ENCODE results near the gene PPP1R11. TPM values are rescaled to one million over a fixed set of nuclear protein-coding genes. Genes with fewer than 3 reads are reported as not detected.
"Not testable (repeated sequence)": the region's sequence is repeated elsewhere in the genome, so short reads cannot be mapped to it uniquely, and the experiment has no call there.

Gene PPP1R11
- total RNA-seq, 1 donor: 23.7 TPM

DNA sequence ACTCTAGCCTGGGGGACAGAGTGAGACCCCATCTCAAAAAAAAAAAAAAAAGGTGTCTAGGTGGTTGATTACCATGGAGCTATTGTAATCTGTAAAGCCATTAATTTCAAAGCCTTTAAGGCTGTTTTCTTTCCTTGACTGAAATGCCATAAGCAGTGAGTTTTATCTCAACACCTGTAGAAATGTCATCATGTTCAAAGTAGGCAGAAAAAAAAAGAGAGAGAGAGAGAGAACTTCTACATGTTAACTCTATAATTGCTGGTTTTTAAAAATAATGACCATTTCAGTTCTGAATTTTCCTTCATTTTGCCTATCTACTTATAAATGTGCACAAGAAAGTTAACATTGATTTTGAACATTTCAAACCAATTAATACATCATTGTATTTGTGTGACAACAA is 35.6 kb upstream of the PPP1R11 start:
- DNase-seq (ENCODE audit: low read depth): no peak
- no peak for TF ChIP-seq CTCF (IDR thresholded peaks at IDR 0.05; ENCODE audit: insufficient read depth, low read depth, low read length)
- no peak overlapping the region for H3K4me3 ChIP-seq (ENCODE audit: low read depth, low read length)

- not testable (repeated sequence) for H3K4me3 ChIP-seq (ENCODE audit: low read depth, low read length)
- DNase-seq (ENCODE audit: low read depth): peak; percentile 72
Measured at GRCh38 chr6:30033440-30033839, 33.6 kb upstream of the PPP1R11 start.

DNA sequence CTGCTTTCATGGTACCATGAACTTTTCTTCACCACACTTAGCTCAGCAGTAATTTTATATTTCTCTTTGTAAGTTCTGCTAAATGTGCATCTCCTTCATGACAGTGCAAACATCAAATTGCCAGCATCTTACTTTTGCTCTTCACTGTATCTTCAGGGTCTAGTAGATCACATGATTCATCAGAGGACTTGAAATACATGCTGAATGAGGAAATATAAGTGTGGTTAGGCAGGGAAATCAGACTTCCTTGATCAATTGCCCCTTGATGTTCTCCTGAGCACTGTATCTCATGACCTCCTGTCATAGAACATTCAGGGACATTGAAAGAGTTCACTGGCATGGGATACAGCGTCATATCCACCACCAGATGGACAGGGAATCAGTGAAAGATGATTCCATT is 31.2 kb upstream of the PPP1R11 start:
- TF ChIP-seq CTCF (IDR thresholded peaks at IDR 0.05; ENCODE audit: insufficient read depth, low read depth, low read length): no peak
- no peak for DNase-seq (ENCODE audit: low read depth)

DNA sequence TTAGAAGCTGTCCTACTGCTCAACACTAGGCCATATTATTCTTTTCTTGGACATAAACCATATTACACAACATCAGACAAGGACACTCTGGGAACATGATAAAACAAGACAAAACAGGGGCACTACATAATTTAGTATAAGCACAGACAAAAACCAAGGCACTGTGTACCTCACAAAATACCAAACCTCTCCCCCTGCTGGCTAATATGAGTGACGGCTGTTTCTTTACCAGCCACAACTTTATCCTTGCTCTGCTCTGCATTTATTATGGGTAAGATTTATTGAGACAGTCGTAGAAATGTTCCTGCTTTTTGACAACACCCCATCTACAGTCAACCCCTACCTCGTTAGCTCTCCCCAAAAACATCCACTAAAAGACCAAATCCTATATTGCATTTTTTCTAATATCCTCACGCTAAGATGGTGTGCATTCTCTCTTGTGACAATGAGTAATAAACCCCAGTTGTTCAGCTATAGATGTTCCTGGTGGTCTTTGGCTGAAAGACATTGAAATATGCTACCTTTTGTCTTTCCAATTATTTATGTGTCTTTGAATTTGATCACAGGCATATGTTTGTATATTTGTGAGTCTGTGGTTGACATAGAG is 29.7 kb upstream of the PPP1R11 start:
- peak; percentile 58 for TF ChIP-seq CTCF (IDR thresholded peaks at IDR 0.05; ENCODE audit: insufficient read depth, low read depth, low read length)
- DNase-seq (ENCODE audit: low read depth): peak; percentile 27
- no peak overlapping the region for H3K4me3 ChIP-seq (ENCODE audit: low read depth, low read length)

More for the DNA sequence above, 31.2 kb upstream of the PPP1R11 start:
- H3K4me3 ChIP-seq (ENCODE audit: low read depth, low read length): no peak overlapping the region

- no peak for TF ChIP-seq CTCF (IDR thresholded peaks at IDR 0.05; ENCODE audit: insufficient read depth, low read depth, low read length)
Measured at GRCh38 chr6:30041221-30041620, 25.8 kb upstream of the PPP1R11 start.

DNA sequence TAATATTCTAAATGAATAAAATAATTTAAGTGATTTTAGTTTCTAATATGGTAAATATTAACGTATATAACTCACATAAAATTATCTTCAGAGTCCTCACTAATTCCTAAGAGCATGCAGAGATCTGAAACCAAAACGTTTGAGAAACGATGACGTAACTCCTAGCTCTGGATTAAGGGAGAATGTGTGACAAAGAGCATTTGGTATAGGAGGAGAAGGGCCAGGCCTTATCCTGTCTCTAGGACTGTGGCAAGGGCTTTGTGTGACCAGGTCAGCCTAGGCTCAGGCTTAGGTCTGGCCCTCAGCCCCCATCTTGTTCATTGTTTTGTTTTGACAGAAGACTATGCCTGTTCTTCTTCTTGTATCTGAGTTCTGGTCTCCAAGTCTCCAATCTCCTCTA is 25.2 kb upstream of the PPP1R11 start:
- TF ChIP-seq CTCF (IDR thresholded peaks at IDR 0.05; ENCODE audit: insufficient read depth, low read depth, low read length): no peak
- H3K4me3 ChIP-seq (ENCODE audit: low read depth, low read length): no peak overlapping the region
- DNase-seq (ENCODE audit: low read depth): peak; percentile 49

More at GRCh38 chr6:30041221-30041620, 25.8 kb upstream of the PPP1R11 start:
- no peak for DNase-seq (ENCODE audit: low read depth)
- no peak overlapping the region for H3K4me3 ChIP-seq (ENCODE audit: low read depth, low read length)

- DNase-seq (ENCODE audit: low read depth): no peak
- TF ChIP-seq CTCF (IDR thresholded peaks at IDR 0.05; ENCODE audit: insufficient read depth, low read depth, low read length): no peak
- no peak overlapping the region for H3K4me3 ChIP-seq (ENCODE audit: low read depth, low read length)
Measured at GRCh38 chr6:30042476-30042875, 24.5 kb upstream of the PPP1R11 start.

Data from fibroblast of villous mesenchyme (primary cell).